ENCODE data around the gene KCNRG. TPM values are rescaled to one million over a fixed set of nuclear protein-coding genes. Genes with fewer than 3 reads are reported as not detected.
A peak's percentile ranks its signal among the peaks of the same experiment; 100 is the strongest.

Gene KCNRG
- total RNA-seq, 6 experiments from 2014 or later: 0.17 to 1.3 (median 0.30) TPM; not detected in 1

GRCh38 chr13:50014386-50014785, 858 bp upstream of the KCNRG start:
- Mint-ChIP-seq H3K4me3 (no peak overlapping the region), H3K27me3 (ENCODE audit: insufficient read depth) (no peaks in the 10 kb centered on the region), H3K4me1 (ENCODE audit: low read depth) (peaks cover 39% of the 10 kb centered on the region), H3K36me3 (ENCODE audit: low read depth) (peaks cover 56% of the 10 kb centered on the region), H3K27ac (no peak overlapping the region), H3K9me3 (no peaks in the 10 kb centered on the region)
- TF ChIP-seq, protein P1, sequence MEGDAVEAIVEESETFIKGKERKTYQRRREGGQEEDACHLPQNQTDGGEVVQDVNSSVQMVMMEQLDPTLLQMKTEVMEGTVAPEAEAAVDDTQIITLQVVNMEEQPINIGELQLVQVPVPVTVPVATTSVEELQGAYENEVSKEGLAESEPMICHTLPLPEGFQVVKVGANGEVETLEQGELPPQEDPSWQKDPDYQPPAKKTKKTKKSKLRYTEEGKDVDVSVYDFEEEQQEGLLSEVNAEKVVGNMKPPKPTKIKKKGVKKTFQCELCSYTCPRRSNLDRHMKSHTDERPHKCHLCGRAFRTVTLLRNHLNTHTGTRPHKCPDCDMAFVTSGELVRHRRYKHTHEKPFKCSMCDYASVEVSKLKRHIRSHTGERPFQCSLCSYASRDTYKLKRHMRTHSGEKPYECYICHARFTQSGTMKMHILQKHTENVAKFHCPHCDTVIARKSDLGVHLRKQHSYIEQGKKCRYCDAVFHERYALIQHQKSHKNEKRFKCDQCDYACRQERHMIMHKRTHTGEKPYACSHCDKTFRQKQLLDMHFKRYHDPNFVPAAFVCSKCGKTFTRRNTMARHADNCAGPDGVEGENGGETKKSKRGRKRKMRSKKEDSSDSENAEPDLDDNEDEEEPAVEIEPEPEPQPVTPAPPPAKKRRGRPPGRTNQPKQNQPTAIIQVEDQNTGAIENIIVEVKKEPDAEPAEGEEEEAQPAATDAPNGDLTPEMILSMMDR (IDR thresholded peaks at IDR 0.05): no peak
- DNase-seq: no peak

DNA sequence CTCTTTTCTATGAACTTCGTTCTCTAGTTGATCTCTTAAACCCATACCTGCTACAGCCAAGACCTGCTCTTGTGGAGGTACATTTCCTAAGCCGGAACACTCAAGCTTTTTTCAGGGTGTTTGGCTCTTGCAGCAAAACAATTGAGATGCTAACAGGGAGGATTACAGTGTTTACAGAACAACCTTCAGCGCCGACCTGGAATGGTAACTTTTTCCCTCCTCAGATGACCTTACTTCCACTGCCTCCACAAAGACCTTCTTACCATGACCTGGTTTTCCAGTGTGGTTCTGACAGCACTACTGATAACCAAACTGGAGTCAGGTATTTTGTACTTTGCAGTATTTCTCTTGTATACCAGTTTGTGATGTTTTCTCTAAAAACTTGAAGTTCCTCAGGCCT, 506 bp downstream of the KCNRG start:
- H3K9me3 Mint-ChIP-seq: no peaks in the 10 kb centered on the region
- peaks cover 39% of the 10 kb centered on the region for H3K4me1 Mint-ChIP-seq (ENCODE audit: low read depth)
- TF ChIP-seq, protein P1 (IDR thresholded peaks at IDR 0.05): no peak
- H3K4me3 Mint-ChIP-seq: no peak overlapping the region
- peaks cover 53% of the 10 kb centered on the region for H3K36me3 Mint-ChIP-seq (ENCODE audit: low read depth)
- H3K27ac Mint-ChIP-seq: no peak overlapping the region
- no peaks in the 10 kb centered on the region for H3K27me3 Mint-ChIP-seq (ENCODE audit: insufficient read depth)
- no peak for DNase-seq

- no peaks in the 10 kb centered on the region for H3K27me3 Mint-ChIP-seq (ENCODE audit: insufficient read depth)
- DNase-seq: no peak
- TF ChIP-seq, protein P1 (IDR thresholded peaks at IDR 0.05): no peak
- no peak overlapping the region for H3K4me3 Mint-ChIP-seq
- H3K27ac Mint-ChIP-seq: peak overlapping the region; percentile 7
- peaks cover 39% of the 10 kb centered on the region for H3K4me1 Mint-ChIP-seq (ENCODE audit: low read depth)
- peaks cover 47% of the 10 kb centered on the region for H3K36me3 Mint-ChIP-seq (ENCODE audit: low read depth)
- no peaks in the 10 kb centered on the region for H3K9me3 Mint-ChIP-seq
Measured at GRCh38 chr13:50016444-50016843, 1.2 kb downstream of the KCNRG start.

DNA sequence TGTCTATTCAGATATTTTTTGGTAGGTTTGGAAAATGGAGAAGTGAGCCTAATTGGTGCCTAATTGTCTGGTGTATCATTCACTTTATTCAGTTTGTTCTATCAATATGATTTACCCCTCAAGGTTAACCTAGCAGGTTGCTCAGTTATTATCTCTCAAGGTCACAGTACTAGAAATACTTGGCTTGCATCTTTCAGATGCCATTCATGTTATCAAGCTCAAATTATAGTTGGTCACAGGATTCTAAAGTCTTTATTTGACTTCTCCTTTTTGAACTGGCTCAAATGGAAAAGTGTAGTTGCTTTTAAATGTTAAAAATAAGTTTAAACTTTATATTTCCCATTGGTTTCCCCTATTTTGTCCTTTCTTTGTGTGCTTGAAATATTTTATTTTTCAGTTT, 2.6 kb downstream of the KCNRG start:
- DNase-seq: no peak
- peaks cover 33% of the 10 kb centered on the region for H3K36me3 Mint-ChIP-seq (ENCODE audit: low read depth)
- TF ChIP-seq, protein P1 (IDR thresholded peaks at IDR 0.05): no peak
- no peaks in the 10 kb centered on the region for H3K9me3 Mint-ChIP-seq
- no peaks in the 10 kb centered on the region for H3K27me3 Mint-ChIP-seq (ENCODE audit: insufficient read depth)
- H3K4me1 Mint-ChIP-seq (ENCODE audit: low read depth): peaks cover 31% of the 10 kb centered on the region
- H3K4me3 Mint-ChIP-seq: no peak overlapping the region; the same call in 1 of the 2 replicates
- H3K27ac Mint-ChIP-seq: peak overlapping the region; percentile 10; the same call in 1 of the 2 replicates

DNA sequence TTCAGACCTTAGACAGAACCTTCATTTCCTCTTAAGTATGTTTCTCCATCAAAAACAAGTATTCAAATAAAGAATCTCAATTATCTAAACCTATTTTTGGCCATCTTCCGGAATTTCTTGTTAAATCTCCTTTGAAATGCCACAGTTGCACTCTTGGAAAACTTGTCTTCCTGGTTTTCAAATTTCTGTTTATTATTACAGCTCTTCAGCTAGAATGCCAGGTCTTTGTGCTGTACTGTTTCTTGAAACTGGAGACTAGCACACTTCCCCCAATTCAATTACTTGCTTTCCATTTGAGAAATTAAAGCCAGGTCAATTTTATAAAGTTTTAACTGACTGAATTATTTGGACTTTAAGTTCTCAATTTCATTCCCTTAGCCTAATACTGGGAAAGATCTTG, 10.2 kb downstream of the KCNRG start:
- H3K36me3 Mint-ChIP-seq (ENCODE audit: low read depth): peaks cover 16% of the 10 kb centered on the region
- TF ChIP-seq, protein P1 (IDR thresholded peaks at IDR 0.05): no peak
- no peaks in the 10 kb centered on the region for H3K9me3 Mint-ChIP-seq
- no peak for DNase-seq
- no peaks in the 10 kb centered on the region; the same call in 1 of the 2 replicates for H3K27me3 Mint-ChIP-seq (ENCODE audit: insufficient read depth)
- H3K4me1 Mint-ChIP-seq (ENCODE audit: low read depth): no peaks in the 10 kb centered on the region
- H3K27ac Mint-ChIP-seq: no peak overlapping the region
- no peak overlapping the region for H3K4me3 Mint-ChIP-seq
